ENCODE results near the gene POFUT2.

DNA sequence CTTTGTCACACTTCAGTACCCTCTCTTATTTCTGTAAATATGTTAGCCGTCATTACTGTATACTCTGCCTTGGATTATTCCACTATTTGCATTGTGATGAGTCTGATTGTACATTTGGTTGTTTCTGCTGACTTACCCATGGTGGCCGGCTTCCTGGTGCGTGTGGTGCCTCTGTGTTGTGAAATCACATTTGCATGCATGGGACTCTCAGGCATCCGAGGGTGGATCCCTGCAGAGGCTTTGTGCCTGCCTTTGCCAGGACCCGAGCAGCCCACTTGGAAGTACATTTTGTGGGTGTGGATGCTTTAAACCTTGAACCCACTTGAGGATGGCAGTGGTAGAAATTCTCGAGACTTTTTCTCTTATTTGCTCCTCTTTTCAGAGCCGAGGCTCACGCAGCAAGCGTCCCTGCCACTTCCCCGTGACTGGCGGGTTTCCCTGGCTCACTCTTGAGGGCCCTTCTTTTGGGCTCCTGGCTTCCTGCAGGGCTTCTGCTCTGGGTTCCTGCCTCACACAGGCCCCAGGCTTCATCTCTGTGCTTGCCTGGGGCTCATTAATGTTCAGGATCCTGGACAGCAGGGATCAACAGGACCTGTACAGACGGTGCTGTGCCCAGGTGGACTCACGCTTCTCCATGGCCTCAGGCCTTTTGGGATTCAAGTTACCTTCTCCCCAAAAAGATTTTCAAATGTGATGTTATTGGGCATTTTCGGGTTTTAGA is 36.6 kb downstream of the POFUT2 start:
- TF ChIP-seq POLR2AphosphoS5 (IDR thresholded peaks at IDR 0.05; ENCODE audit: low read depth, low read length) (no peak), TAF1 (IDR thresholded peaks at IDR 0.05; ENCODE audit: borderline replicate concordance, insufficient read depth, low read length) (no peak)
- TF ChIP-seq, protein P1, sequence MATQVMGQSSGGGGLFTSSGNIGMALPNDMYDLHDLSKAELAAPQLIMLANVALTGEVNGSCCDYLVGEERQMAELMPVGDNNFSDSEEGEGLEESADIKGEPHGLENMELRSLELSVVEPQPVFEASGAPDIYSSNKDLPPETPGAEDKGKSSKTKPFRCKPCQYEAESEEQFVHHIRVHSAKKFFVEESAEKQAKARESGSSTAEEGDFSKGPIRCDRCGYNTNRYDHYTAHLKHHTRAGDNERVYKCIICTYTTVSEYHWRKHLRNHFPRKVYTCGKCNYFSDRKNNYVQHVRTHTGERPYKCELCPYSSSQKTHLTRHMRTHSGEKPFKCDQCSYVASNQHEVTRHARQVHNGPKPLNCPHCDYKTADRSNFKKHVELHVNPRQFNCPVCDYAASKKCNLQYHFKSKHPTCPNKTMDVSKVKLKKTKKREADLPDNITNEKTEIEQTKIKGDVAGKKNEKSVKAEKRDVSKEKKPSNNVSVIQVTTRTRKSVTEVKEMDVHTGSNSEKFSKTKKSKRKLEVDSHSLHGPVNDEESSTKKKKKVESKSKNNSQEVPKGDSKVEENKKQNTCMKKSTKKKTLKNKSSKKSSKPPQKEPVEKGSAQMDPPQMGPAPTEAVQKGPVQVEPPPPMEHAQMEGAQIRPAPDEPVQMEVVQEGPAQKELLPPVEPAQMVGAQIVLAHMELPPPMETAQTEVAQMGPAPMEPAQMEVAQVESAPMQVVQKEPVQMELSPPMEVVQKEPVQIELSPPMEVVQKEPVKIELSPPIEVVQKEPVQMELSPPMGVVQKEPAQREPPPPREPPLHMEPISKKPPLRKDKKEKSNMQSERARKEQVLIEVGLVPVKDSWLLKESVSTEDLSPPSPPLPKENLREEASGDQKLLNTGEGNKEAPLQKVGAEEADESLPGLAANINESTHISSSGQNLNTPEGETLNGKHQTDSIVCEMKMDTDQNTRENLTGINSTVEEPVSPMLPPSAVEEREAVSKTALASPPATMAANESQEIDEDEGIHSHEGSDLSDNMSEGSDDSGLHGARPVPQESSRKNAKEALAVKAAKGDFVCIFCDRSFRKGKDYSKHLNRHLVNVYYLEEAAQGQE (IDR thresholded peaks at IDR 0.05; ENCODE audit: insufficient read depth in 1 of 2, low read depth in 2 of 2, low read length in 2 of 2), result no peak

Data from PFSK-1 (cell line).